ENCODE results near the gene NOS1AP. TPM values are rescaled to one million over a fixed set of nuclear protein-coding genes. Genes with fewer than 3 reads are reported as not detected.

The NOS1AP gene
- total RNA-seq, 4 donors from 2014 or later = 1.1 to 3.5 (median 2.6) TPM

DNA sequence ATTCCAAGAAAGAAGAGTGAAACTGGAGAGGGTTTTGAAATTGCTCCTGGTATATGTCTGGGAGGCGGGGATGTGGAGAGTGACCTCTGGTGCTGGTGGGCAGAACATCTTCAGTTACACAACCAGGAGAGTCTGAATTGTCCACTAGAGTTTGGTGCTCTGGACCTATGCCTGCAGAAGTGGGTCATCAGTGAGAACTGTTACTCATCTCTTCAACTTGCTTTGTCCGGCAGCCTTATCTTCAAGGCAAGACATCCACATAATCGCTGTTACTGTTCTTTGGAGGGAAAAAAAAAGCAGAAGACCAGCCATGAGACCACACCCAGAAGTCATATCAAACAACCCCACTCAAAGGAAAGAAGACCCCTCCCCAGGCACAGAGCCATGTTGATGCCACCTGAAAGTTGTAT, 327.6 kb downstream of the NOS1AP start:
- WGBS, 2 donors = 87 to 88% methylated on average over 3 of the region's 3 CpGs
- intact Hi-C loops (cut with DNase I; ENCODE audit: low total_unique reads) = no loop called here
- peak in 1 of 2 donors; percentile 61 for DNase-seq (ENCODE audit: low spot score in 2 of 2)
- TF ChIP-seq, protein P1, sequence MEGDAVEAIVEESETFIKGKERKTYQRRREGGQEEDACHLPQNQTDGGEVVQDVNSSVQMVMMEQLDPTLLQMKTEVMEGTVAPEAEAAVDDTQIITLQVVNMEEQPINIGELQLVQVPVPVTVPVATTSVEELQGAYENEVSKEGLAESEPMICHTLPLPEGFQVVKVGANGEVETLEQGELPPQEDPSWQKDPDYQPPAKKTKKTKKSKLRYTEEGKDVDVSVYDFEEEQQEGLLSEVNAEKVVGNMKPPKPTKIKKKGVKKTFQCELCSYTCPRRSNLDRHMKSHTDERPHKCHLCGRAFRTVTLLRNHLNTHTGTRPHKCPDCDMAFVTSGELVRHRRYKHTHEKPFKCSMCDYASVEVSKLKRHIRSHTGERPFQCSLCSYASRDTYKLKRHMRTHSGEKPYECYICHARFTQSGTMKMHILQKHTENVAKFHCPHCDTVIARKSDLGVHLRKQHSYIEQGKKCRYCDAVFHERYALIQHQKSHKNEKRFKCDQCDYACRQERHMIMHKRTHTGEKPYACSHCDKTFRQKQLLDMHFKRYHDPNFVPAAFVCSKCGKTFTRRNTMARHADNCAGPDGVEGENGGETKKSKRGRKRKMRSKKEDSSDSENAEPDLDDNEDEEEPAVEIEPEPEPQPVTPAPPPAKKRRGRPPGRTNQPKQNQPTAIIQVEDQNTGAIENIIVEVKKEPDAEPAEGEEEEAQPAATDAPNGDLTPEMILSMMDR (IDR thresholded peaks at IDR 0.05) = no peak
- TF ChIP-seq POLR2A (IDR thresholded peaks at IDR 0.05) = no peak
- H3K4me3 ChIP-seq (ENCODE audit: low read depth, poor library complexity, severe bottlenecking) = no peak overlapping the region

- TF ChIP-seq POLR2A (IDR thresholded peaks at IDR 0.05) = no peak
- TF ChIP-seq, protein P1 (IDR thresholded peaks at IDR 0.05) = no peak
- 66 to 82% methylated on average over 3 of the region's 3 CpGs for WGBS, 2 donors
- H3K4me3 ChIP-seq (ENCODE audit: low read depth, poor library complexity, severe bottlenecking) = no peak overlapping the region
- intact Hi-C loops (cut with DNase I; ENCODE audit: low total_unique reads) = no loop called here
- DNase-seq (ENCODE audit: low spot score in 2 of 2) = no peak
Observed at GRCh38 chr1:162397943-162398560, 328.6 kb downstream of the NOS1AP start.

- intact Hi-C loops (cut with DNase I; ENCODE audit: low total_unique reads) = no loop called here
- H3K4me3 ChIP-seq (ENCODE audit: low read depth, poor library complexity, severe bottlenecking) = no peak overlapping the region
- DNase-seq (ENCODE audit: low spot score in 2 of 2) = no peak
- TF ChIP-seq, protein P1 (IDR thresholded peaks at IDR 0.05) = no peak
- no peak for TF ChIP-seq POLR2A (IDR thresholded peaks at IDR 0.05)
- 83 to 90% methylated on average over 8 of the region's 8 CpGs for WGBS, 2 donors
Observed at GRCh38 chr1:162398999-162399580, 329.6 kb downstream of the NOS1AP start.

DNA sequence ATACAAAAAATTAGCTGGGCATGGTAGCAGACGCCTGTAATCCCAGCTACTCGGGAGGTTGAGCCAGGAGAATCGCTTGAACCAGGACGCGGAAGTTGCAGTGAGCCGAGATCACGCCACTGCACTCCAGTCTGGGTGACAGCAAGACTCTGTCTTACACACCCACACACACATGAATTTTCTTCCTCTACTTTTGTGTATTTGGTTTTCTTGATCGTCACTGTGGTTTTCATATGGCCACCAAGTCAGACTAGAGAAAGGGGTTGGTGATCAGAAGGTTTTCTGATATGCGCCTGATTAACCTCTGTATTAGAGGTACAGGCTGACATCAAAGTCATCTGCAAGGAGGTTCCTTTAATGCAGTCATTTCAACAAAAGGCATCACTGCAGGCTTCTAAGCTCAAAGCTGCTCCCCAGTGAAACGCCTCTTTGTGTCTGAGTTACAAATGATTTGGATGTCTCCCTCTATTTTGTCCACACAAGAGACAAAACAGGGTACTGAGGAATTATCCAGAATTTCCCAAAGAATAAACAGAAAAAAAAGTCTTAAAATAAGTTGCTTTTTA, 331.4 kb downstream of the NOS1AP start:
- DNase-seq (ENCODE audit: low spot score in 2 of 2) = no peak
- no peak for TF ChIP-seq POLR2A (IDR thresholded peaks at IDR 0.05)
- TF ChIP-seq, protein P1 (IDR thresholded peaks at IDR 0.05) = no peak
- WGBS, 2 donors = 90% methylated on average over 10 of the region's 10 CpGs
- H3K4me3 ChIP-seq (ENCODE audit: low read depth, poor library complexity, severe bottlenecking) = no peak overlapping the region
- intact Hi-C loops (cut with DNase I; ENCODE audit: low total_unique reads) = no loop called here

DNA sequence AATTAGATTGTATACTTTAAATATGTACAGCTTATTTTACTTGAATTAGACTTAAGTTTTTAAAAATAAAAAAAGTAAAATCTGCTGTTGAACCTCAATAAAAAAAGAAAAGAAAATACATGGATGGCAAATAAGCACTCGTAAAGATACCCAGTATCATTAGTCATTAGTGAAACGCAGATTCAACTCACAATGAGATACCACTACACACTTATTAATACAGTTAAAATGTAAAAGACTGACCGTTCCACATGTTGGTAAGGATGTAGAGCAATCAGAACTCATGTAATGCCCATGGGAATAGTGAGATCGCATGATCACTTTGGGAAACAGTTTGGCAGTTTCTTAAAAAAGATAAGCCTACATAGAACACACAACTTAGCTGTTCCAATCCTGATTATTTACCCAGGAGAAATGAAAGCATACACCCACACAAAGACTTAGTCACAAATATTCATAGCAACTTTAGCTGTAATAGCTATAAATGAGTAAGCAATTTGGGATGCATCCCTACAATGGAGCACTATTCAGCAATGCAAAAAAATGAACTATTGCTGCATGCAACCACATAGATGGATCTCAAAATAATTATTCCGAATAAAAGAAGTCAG, 335.2 kb downstream of the NOS1AP start:
- WGBS, 2 donors = 58 to 70% methylated on average over 5 of the region's 5 CpGs
- TF ChIP-seq, protein P1 (IDR thresholded peaks at IDR 0.05) = no peak
- TF ChIP-seq POLR2A (IDR thresholded peaks at IDR 0.05) = no peak
- intact Hi-C loops (cut with DNase I; ENCODE audit: low total_unique reads) = no loop called here
- DNase-seq (ENCODE audit: low spot score in 2 of 2) = no peak
- no peak overlapping the region for H3K4me3 ChIP-seq (ENCODE audit: low read depth, poor library complexity, severe bottlenecking)

Data from lower leg skin (tissue), 4 donors.